Panc1 (cell line): ENCODE results near the gene IQGAP1. TPM values are rescaled to one million over a fixed set of nuclear protein-coding genes. Genes with fewer than 3 reads are reported as not detected.

ENCODE experiments used
- ATAC-seq: fragments of 200-7000 bp; cut with Tn5 transposase; 2 replicates; pipeline ENCODE4 v1.9.1; 2020; ENCODE audit warnings: mild to moderate bottlenecking, moderate library complexity
- BruUV-seq: library from RNA; stranded (reverse); fragments of 400-500 nt; replicated peaks from 2 replicates; lab custom pipeline; 2021; lab: Mats Ljungman, UMichigan
- CTCF ChIA-PET: fragments of 300-600 bp; sonication (Branson Sonifier 250); formaldehyde crosslinking; loops from one replicate; lab custom pipeline; 2022; ENCODE audit warnings: antibody characterized with exemption; lab: Charles Lee
- POLR2A ChIA-PET: fragments of 300-600 bp; sonication (Branson Sonifier 250); formaldehyde crosslinking; loops from one replicate; lab custom pipeline; 2022; ENCODE audit warnings: antibody characterized with exemption; lab: Charles Lee
- DNase-seq: peaks from one replicate; pipeline ENCODE4 v3.0.0-alpha.2; 2010; ENCODE audit warnings: low read depth, low spot score
- H3K27ac ChIP-seq: 2 replicates; pipeline ENCODE4 v1.5.1; 2011; ENCODE audit warnings: mild to moderate bottlenecking, low read length, inconsistent platforms
- H3K27me3 ChIP-seq: fragments of 200-500 bp; sonication (Bioruptor generic); 2 replicates; pipeline ENCODE4 v1.6.0; 2014; ENCODE audit warnings: low read length, inconsistent platforms; ENCODE audit not compliant: control insufficient read depth, insufficient read depth
- H3K36me3 ChIP-seq: fragments of 200-500 bp; sonication (Bioruptor generic); 2 replicates; pipeline ENCODE4 v1.5.1; 2014; ENCODE audit warnings: inconsistent platforms, mild to moderate bottlenecking, low read length, moderate library complexity; ENCODE audit not compliant: control insufficient read depth, insufficient read depth
- H3K4me1 ChIP-seq: 2 replicates; pipeline ENCODE4 v1.5.1; 2011; ENCODE audit warnings: inconsistent platforms, mild to moderate bottlenecking, low read length, moderate library complexity; ENCODE audit not compliant: control insufficient read depth, insufficient read depth
- H3K4me3 ChIP-seq, 2 experiments: 2 replicates each; pipeline ENCODE4 v1.5.1; 2011 to 2012; ENCODE audit warnings: low read depth in 2 of 2, low read length in 2 of 2, mild to moderate bottlenecking in 2 of 2, inconsistent platforms in 1 of 2, moderate library complexity in 1 of 2
- H3K9me3 ChIP-seq: fragments of 200-500 bp; sonication (Bioruptor generic); 2 replicates; pipeline ENCODE4 v1.5.1; 2014; ENCODE audit warnings: low read depth, mild to moderate bottlenecking, inconsistent platforms, low read length, moderate library complexity; ENCODE audit not compliant: control insufficient read depth, insufficient read depth
- POLR2AphosphoS5 ChIP-seq: IDR thresholded peaks from 2 replicates; pipeline ENCODE4 v1.6.1; 2012; ENCODE audit warnings: mild to moderate bottlenecking, low read depth, low read length, moderate library complexity
- SIN3A ChIP-seq: IDR thresholded peaks from 2 replicates; pipeline ENCODE4 v1.6.1; 2012; ENCODE audit warnings: low read depth, mild to moderate bottlenecking, low read length, moderate library complexity, borderline replicate concordance; ENCODE audit not compliant: insufficient read depth
- TCF7L2 ChIP-seq: IDR thresholded peaks from 2 replicates; pipeline ENCODE4 v1.6.1; 2011; ENCODE audit warnings: mild to moderate bottlenecking, low read depth, low read length, inconsistent platforms
- in situ Hi-C: cut with HindIII; loops from 2 replicates; pipeline ENCODE4 v1.10.0; 2016; ENCODE audit warnings: low sequenced_read_pairs, low pct_unique_long_range_greater_than_20kb
- intact Hi-C: fragments of 100-400 bp; cut with micrococcal nuclease; formaldehyde crosslinking; loops from one replicate; pipeline ENCODE4 v1.10.0; 2022; ENCODE audit not compliant: unreplicated experiment
- total RNA-seq: library from RNA; stranded (reverse); gene quantifications from one replicate; pipeline ENCODE4 v1.2.1, GENCODE V29; 2021; ENCODE audit not compliant: unreplicated experiment
- TF ChIP-seq, protein P1 (sequence below), 2 experiments: IDR thresholded peaks; 2 replicates each; pipeline ENCODE4 v1.6.1; 2011 to 2012; ENCODE audit warnings: low read depth in 2 of 2, control low read depth in 1 of 2, low read length in 1 of 2, mild to moderate bottlenecking in 1 of 2, moderate library complexity in 1 of 2; ENCODE audit not compliant: insufficient read depth in 1 of 2
- TF ChIP-seq, protein P2 (sequence below): fragments of 450-650 bp; IDR thresholded peaks from 2 replicates; pipeline ENCODE4 v1.5.1; 2017; ENCODE audit warnings: mild to moderate bottlenecking

IQGAP1 gene
- total RNA-seq, 1 experiment from 2014 or later: 228 TPM

DNA sequence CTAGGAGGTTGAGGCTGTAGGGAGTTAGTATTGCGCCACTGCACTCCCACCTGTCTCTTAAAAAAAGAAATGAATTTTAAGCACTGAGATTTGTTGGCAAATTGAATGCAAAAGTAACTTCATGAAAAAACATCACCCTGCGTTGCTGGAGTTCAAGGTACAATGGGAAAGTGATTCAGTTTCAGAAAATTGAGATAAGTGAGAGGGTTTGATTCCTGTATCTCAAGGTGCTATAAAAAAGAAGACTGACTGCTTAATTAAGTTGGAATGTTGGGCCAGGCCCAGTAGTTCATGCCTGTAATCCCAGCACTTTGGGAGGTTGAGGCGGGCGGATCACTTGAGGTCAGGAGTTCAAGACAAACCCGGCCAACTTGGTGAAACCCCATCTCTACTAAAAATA, 39.1 kb downstream of the IQGAP1 start:
- in situ Hi-C loops (no loop called here), intact Hi-C loops (no loop called here)
- Histone ChIP-seq H3K4me3 (no peak overlapping the region), H3K4me1 (peaks cover 16% of the 10 kb centered on the region), H3K27me3 (no peaks in the 10 kb centered on the region), H3K36me3 (peaks cover 6% of the 10 kb centered on the region), H3K27ac (no peak overlapping the region), H3K9me3 (no peaks in the 10 kb centered on the region)
- DNase-seq (no peak), ATAC-seq (no peak)
- POLR2A ChIA-PET: no interaction called here
- CTCF ChIA-PET: no interaction called here
- no peak for TF ChIP-seq POLR2AphosphoS5
- no peak for TF ChIP-seq SIN3A
- TF ChIP-seq TCF7L2: no peak
- TF ChIP-seq, protein P1, sequence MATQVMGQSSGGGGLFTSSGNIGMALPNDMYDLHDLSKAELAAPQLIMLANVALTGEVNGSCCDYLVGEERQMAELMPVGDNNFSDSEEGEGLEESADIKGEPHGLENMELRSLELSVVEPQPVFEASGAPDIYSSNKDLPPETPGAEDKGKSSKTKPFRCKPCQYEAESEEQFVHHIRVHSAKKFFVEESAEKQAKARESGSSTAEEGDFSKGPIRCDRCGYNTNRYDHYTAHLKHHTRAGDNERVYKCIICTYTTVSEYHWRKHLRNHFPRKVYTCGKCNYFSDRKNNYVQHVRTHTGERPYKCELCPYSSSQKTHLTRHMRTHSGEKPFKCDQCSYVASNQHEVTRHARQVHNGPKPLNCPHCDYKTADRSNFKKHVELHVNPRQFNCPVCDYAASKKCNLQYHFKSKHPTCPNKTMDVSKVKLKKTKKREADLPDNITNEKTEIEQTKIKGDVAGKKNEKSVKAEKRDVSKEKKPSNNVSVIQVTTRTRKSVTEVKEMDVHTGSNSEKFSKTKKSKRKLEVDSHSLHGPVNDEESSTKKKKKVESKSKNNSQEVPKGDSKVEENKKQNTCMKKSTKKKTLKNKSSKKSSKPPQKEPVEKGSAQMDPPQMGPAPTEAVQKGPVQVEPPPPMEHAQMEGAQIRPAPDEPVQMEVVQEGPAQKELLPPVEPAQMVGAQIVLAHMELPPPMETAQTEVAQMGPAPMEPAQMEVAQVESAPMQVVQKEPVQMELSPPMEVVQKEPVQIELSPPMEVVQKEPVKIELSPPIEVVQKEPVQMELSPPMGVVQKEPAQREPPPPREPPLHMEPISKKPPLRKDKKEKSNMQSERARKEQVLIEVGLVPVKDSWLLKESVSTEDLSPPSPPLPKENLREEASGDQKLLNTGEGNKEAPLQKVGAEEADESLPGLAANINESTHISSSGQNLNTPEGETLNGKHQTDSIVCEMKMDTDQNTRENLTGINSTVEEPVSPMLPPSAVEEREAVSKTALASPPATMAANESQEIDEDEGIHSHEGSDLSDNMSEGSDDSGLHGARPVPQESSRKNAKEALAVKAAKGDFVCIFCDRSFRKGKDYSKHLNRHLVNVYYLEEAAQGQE (IDR thresholded peaks at IDR 0.05; ENCODE audit: insufficient read depth in 1 of 2, low read depth in 2 of 2, low read length in 1 of 2): no peak
- TF ChIP-seq, protein P2, sequence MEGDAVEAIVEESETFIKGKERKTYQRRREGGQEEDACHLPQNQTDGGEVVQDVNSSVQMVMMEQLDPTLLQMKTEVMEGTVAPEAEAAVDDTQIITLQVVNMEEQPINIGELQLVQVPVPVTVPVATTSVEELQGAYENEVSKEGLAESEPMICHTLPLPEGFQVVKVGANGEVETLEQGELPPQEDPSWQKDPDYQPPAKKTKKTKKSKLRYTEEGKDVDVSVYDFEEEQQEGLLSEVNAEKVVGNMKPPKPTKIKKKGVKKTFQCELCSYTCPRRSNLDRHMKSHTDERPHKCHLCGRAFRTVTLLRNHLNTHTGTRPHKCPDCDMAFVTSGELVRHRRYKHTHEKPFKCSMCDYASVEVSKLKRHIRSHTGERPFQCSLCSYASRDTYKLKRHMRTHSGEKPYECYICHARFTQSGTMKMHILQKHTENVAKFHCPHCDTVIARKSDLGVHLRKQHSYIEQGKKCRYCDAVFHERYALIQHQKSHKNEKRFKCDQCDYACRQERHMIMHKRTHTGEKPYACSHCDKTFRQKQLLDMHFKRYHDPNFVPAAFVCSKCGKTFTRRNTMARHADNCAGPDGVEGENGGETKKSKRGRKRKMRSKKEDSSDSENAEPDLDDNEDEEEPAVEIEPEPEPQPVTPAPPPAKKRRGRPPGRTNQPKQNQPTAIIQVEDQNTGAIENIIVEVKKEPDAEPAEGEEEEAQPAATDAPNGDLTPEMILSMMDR: no peak
- no TSS peak for BruUV-seq

DNA sequence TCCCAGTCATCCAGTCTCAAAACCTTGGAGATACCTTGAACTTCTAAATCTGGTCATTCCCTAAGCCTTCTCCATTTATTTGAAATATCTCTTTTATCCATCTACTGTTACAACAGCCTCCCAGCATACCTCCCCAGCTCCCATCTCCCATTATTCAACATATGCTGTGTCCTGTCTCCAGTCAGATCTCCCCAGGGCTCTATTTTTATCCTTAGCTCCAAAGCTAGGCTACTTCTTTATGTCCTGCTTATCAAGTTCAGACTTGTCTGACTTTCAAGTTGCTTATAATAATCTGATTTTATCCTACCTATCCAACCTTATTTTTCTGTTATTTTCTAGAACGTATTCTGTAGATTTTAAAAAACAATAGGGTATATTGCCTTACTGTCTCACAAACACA, 44.2 kb downstream of the IQGAP1 start:
- no peak for DNase-seq
- Histone ChIP-seq H3K27ac (no peak overlapping the region), H3K27me3 (no peaks in the 10 kb centered on the region), H3K36me3 (peaks cover 14% of the 10 kb centered on the region), H3K4me1 (no peaks in the 10 kb centered on the region), H3K9me3 (no peaks in the 10 kb centered on the region), H3K4me3 (no peak overlapping the region)
- CTCF ChIA-PET: no interaction called here
- POLR2A ChIA-PET: no interaction called here
- no peak for ATAC-seq
- no TSS peak for BruUV-seq
- in situ Hi-C loops (no loop called here), intact Hi-C loops (no loop called here)
- TF ChIP-seq TCF7L2 (no peak), SIN3A (no peak), POLR2AphosphoS5 (no peak)
- TF ChIP-seq, protein P2: no peak
- TF ChIP-seq, protein P1 (IDR thresholded peaks at IDR 0.05; ENCODE audit: insufficient read depth in 1 of 2, low read depth in 2 of 2, low read length in 1 of 2): no peak
